Activated CD4-positive, alpha-beta T cell treated with anti-CD3 and anti-CD28 coated beads for 36 hours (primary cell): Measurements from ENCODE around the gene UFC1. TPM values are rescaled to one million over a fixed set of nuclear protein-coding genes. Genes with fewer than 3 reads are reported as not detected.
"Not testable (repeated sequence)": the region's sequence is repeated elsewhere in the genome, so short reads cannot be mapped to it uniquely, and the experiment has no call there.

Experiments used
- ATAC-seq: fragments of 200-7000 bp; cut with Tn5 transposase; one replicate; pipeline ENCODE4 v1.10.0; 2021; ENCODE audit warnings: mild to moderate bottlenecking, moderate library complexity
- CTCF ChIA-PET: fragments of 350-600 bp; sonication (Branson Sonifier 250); formaldehyde crosslinking; loops from one replicate; lab custom pipeline; 2021; ENCODE audit warnings: antibody characterized with exemption; lab: Charles Lee
- POLR2A ChIA-PET: fragments of 350-600 bp; sonication (Branson Sonifier 250); formaldehyde crosslinking; loops from one replicate; lab custom pipeline; 2021; ENCODE audit warnings: antibody characterized with exemption, inconsistent platforms; lab: Charles Lee
- DNase-seq: peaks from one replicate; pipeline ENCODE4 v3.0.0-alpha.2; 2020
- H3K27ac Mint-ChIP-seq: one replicate; pipeline ENCODE4 v1.8.0; 2021; ENCODE audit warnings: mixed read lengths
- H3K27me3 Mint-ChIP-seq: one replicate; pipeline ENCODE4 v1.8.0; 2021; ENCODE audit warnings: mixed read lengths
- H3K36me3 Mint-ChIP-seq: one replicate; pipeline ENCODE4 v1.8.0; 2021; ENCODE audit warnings: low read depth, mixed read lengths
- H3K4me1 Mint-ChIP-seq: one replicate; pipeline ENCODE4 v1.8.0; 2021; ENCODE audit warnings: mixed read lengths
- H3K4me3 Mint-ChIP-seq: one replicate; pipeline ENCODE4 v1.8.0; 2021; ENCODE audit warnings: mild to moderate bottlenecking, moderate library complexity, mixed read lengths
- H3K9me3 Mint-ChIP-seq: one replicate; pipeline ENCODE4 v1.8.0; 2021; ENCODE audit warnings: low read depth, mixed read lengths
- intact Hi-C, 2 experiments: fragments of 100-400 bp; cut with DNase I in 1 of 2; cut with micrococcal nuclease in 1 of 2; formaldehyde crosslinking; loops; one replicate each; pipeline versions ENCODE4 v1.14.2 to v1.15.1; 2022 to 2024; cut with DNase I, micrococcal nuclease
- total RNA-seq, 2 experiments: library from RNA; stranded (reverse); gene quantifications; one replicate each; pipeline ENCODE4 v1.2.3, GENCODE V29; 2021

UFC1 gene
- 10 to 100 TPM; 89.2 to 98.6 TPM for total RNA-seq

DNA sequence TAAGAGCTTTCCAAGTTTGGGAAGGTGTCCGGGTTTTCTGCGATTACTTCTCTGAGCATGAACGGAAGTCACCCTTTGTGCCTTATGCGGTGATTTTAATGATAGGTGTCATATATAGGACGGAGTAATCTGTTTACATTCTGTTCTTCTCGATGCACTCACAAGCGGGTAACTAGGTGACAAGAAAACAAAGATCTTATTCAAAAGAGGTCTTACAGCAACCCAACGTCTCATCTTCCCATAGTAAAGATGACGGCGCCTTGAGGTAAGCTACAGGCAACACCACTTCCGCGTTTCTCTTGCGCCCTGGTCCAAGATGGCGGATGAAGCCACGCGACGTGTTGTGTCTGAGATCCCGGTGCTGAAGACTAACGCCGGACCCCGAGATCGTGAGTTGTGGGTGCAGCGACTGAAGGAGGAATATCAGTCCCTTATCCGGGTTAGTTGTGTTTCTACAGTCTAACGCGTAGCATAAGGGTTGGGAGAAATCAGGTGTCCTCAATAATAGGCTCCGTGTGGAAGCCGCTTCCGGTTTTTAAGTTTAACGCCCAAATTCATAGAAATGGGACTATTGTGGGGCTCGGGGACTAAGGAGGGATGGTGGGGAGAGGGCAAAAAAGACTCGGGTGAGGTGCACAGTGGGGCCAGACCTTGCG is at the start of gene UFC1:
UFC1 (plus strand) TSS at position 297 of the 656 bp plus-strand sequence; CDS start at position 317, 20 bp downstream.
- CTCF ChIA-PET = interaction anchor here (0.8 to 2.7 kb wide), 9 partner anchors 12 to 228 kb away, joined by 3 to 14 read pairs (median 5); partner anchors contain the start of genes DEDD, NIT1, PFDN2 and PPOX
- ATAC-seq (peak; percentile 98), DNase-seq (peak; percentile 89)
- no peaks in the 10 kb centered on the region for H3K9me3 Mint-ChIP-seq
- peaks cover 11% of the 10 kb centered on the region for H3K36me3 Mint-ChIP-seq
- no peaks in the 10 kb centered on the region for H3K27me3 Mint-ChIP-seq
- H3K4me3 Mint-ChIP-seq = peak within 1 kb of the TSS; percentile 94
- POLR2A ChIA-PET = interaction anchor here (0.5 to 2.6 kb wide), 8 partner anchors 12 to 244 kb away, joined by 3 to 13 read pairs (median 5); partner anchors contain the start of genes ARHGAP30, DEDD, NIT1 and PFDN2
- H3K27ac Mint-ChIP-seq = peak within 1 kb of the TSS; percentile 99
- intact Hi-C loops = loop anchor here (1.0 to 5.0 kb wide), 6 partner anchors 21 to 107 kb away; partner anchors contain the start of genes DEDD (in 2 of the 2), ARHGAP30 (in 1 of the 2), NIT1 (in 1 of the 2) and PFDN2 (in 1 of the 2)
- H3K4me1 Mint-ChIP-seq = peaks cover 19% of the 10 kb centered on the region

DNA sequence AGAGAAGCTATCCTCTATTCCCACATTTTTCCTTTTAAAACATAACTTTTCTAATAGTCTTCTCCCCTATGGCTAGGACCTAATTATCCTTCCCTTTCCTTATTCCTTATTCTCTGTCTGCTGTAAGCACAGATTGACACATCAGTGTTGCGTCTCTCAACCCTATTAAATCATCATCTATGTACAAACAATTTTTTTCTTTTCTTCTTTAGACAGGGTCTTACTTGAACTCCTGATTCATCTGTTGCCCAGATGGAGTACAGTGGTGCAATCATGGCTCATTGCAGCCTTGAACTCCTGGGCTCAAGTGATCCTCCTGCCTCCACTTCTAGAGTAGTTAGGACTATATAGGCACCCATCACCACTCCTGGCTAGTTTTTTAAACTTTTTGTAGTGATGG is 47.3 kb upstream of the UFC1 start:
- peak overlapping the region; percentile 23 for H3K27ac Mint-ChIP-seq

DNA sequence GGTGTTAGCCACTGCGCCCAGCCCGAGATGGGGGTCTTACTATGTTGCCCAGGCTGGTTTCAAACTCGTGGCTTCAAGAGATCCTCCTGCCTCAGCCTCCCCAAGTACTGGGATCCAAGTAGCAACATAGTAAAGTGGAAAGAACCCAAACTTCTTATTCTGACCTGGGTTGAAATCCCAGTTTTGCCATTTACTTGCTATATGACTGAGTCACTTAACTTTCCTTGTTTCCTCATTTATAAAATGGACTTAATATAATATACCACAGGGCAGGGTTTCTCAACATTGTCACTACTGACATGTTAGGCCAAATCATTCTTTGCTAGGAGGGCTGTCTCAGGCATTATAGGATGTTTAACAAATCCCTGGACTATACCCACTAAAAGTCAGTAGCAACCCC is 42.7 kb upstream of the UFC1 start:
- Mint-ChIP-seq H3K9me3 (no peaks in the 10 kb centered on the region), H3K4me1 (peaks cover 51% of the 10 kb centered on the region)
- POLR2A ChIA-PET = no interaction called here

More for the DNA sequence above, 47.3 kb upstream of the UFC1 start:
- Mint-ChIP-seq H3K36me3 (peaks cover 35% of the 10 kb centered on the region), H3K4me3 (no peak overlapping the region), H3K4me1 (peaks cover 18% of the 10 kb centered on the region), H3K27me3 (no peaks in the 10 kb centered on the region), H3K9me3 (no peaks in the 10 kb centered on the region)
- ChIA-PET POLR2A (no interaction called here), CTCF (interaction anchor here (0.6 to 2.2 kb wide), 3 partner anchors 9 to 267 kb away, joined by 3 to 5 read pairs (median 5); no protein-coding TSS in a partner anchor)
- ATAC-seq (no peak), DNase-seq (no peak)
- intact Hi-C loops = loop anchor here in 1 of 2 experiments (5.0 kb wide), 1 partner anchor 36 kb away; no protein-coding TSS in a partner anchor

GRCh38 chr1:161111527-161111926 is 42.3 kb upstream of the UFC1 start:
- Mint-ChIP-seq H3K36me3 (peaks cover 44% of the 10 kb centered on the region), H3K27ac (peak overlapping the region; percentile 72), H3K4me3 (no peak overlapping the region), H3K4me1 (peaks cover 52% of the 10 kb centered on the region), H3K9me3 (no peaks in the 10 kb centered on the region), H3K27me3 (no peaks in the 10 kb centered on the region)
- intact Hi-C loops = no loop called here
- ATAC-seq (no peak), DNase-seq (no peak)
- POLR2A ChIA-PET = no interaction called here
- CTCF ChIA-PET = interaction anchor here (0.5 to 3.9 kb wide), 4 partner anchors 10 to 121 kb away, joined by 3 to 32 read pairs (median 4); partner anchors contain the start of gene KLHDC9

More for the DNA sequence above, 42.7 kb upstream of the UFC1 start:
- DNase-seq = no peak
- CTCF ChIA-PET = interaction anchor here (3.9 kb wide), 1 partner anchor 13 kb away, joined by 32 read pairs; the partner anchor contains the start of gene KLHDC9
- H3K27me3 Mint-ChIP-seq = no peaks in the 10 kb centered on the region
- peaks cover 43% of the 10 kb centered on the region for H3K36me3 Mint-ChIP-seq
- intact Hi-C loops = no loop called here
- no peak overlapping the region for H3K4me3 Mint-ChIP-seq
- no peak for ATAC-seq
- peak overlapping the region; percentile 72 for H3K27ac Mint-ChIP-seq

GRCh38 chr1:161113915-161114314 is 39.9 kb upstream of the UFC1 start:
- intact Hi-C loops = no loop called here
- ATAC-seq (no peak), DNase-seq (no peak)
- H3K27me3 Mint-ChIP-seq = no peaks in the 10 kb centered on the region
- ChIA-PET CTCF (interaction anchor here (0.7 to 3.9 kb wide), 4 partner anchors 15 to 115 kb away, joined by 3 to 32 read pairs (median 4); partner anchors contain the start of gene KLHDC9), POLR2A (interaction anchor here (0.6 kb wide), 1 partner anchor 69 kb away, joined by 3 read pairs; no protein-coding TSS in a partner anchor)
- peak overlapping the region; percentile 98 for H3K27ac Mint-ChIP-seq
- H3K9me3 Mint-ChIP-seq = no peaks in the 10 kb centered on the region
- peaks cover 46% of the 10 kb centered on the region for H3K36me3 Mint-ChIP-seq
- peaks cover 58% of the 10 kb centered on the region for H3K4me1 Mint-ChIP-seq
- peak overlapping the region; percentile 15 for H3K4me3 Mint-ChIP-seq

- intact Hi-C loops = no loop called here
- no peaks in the 10 kb centered on the region for H3K27me3 Mint-ChIP-seq
- H3K4me3 Mint-ChIP-seq = no peak overlapping the region
- DNase-seq = no peak
- H3K36me3 Mint-ChIP-seq = peaks cover 46% of the 10 kb centered on the region
- no peak for ATAC-seq
- H3K9me3 Mint-ChIP-seq = no peaks in the 10 kb centered on the region
- H3K27ac Mint-ChIP-seq = peak overlapping the region; percentile 98
- ChIA-PET POLR2A (no interaction called here), CTCF (interaction anchor here (0.6 to 3.9 kb wide), 4 partner anchors 16 to 279 kb away, joined by 3 to 32 read pairs (median 4); partner anchors contain the start of gene KLHDC9)
- H3K4me1 Mint-ChIP-seq = peaks cover 64% of the 10 kb centered on the region
Measured at GRCh38 chr1:161114556-161114955, 39.2 kb upstream of the UFC1 start.

GRCh38 chr1:161115132-161115711 is 38.6 kb upstream of the UFC1 start:
- ATAC-seq (peak; percentile 70), DNase-seq (peak; percentile 77)
- ChIA-PET CTCF (interaction anchor here (1.0 to 3.9 kb wide), 4 partner anchors 17 to 64 kb away, joined by 3 to 32 read pairs (median 4); partner anchors contain the start of gene KLHDC9), POLR2A (no interaction called here)
- H3K9me3 Mint-ChIP-seq = no peaks in the 10 kb centered on the region
- H3K36me3 Mint-ChIP-seq = peaks cover 51% of the 10 kb centered on the region
- H3K27me3 Mint-ChIP-seq = no peaks in the 10 kb centered on the region
- intact Hi-C loops = loop anchor here in 1 of 2 experiments (5.0 kb wide), 1 partner anchor 272 kb away; no protein-coding TSS in a partner anchor
- H3K4me1 Mint-ChIP-seq = peaks cover 70% of the 10 kb centered on the region
- H3K27ac Mint-ChIP-seq = peak overlapping the region; percentile 98
- peak overlapping the region; percentile 94 for H3K4me3 Mint-ChIP-seq

GRCh38 chr1:161115961-161116360 is 37.8 kb upstream of the UFC1 start:
- H3K9me3 Mint-ChIP-seq, H3K27me3 Mint-ChIP-seq, ATAC-seq: not testable (repeated sequence)
- Mint-ChIP-seq H3K27ac (peak overlapping the region; percentile 98), H3K36me3 (peaks cover 55% of the 10 kb centered on the region), H3K4me3 (peak overlapping the region; percentile 94), H3K4me1 (peaks cover 76% of the 10 kb centered on the region)
- peak; percentile 24 for DNase-seq
- CTCF ChIA-PET = interaction anchor here (0.7 to 1.7 kb wide), 2 partner anchors 50 to 69 kb away, joined by 3 read pairs; no protein-coding TSS in a partner anchor
- intact Hi-C loops = loop anchor here in 1 of 2 experiments (5.0 kb wide), 1 partner anchor 271 kb away; no protein-coding TSS in a partner anchor
- POLR2A ChIA-PET = interaction anchor here (2.7 kb wide), 1 partner anchor 38 kb away, joined by 13 read pairs; the partner anchor contains the start of gene UFC1

DNA sequence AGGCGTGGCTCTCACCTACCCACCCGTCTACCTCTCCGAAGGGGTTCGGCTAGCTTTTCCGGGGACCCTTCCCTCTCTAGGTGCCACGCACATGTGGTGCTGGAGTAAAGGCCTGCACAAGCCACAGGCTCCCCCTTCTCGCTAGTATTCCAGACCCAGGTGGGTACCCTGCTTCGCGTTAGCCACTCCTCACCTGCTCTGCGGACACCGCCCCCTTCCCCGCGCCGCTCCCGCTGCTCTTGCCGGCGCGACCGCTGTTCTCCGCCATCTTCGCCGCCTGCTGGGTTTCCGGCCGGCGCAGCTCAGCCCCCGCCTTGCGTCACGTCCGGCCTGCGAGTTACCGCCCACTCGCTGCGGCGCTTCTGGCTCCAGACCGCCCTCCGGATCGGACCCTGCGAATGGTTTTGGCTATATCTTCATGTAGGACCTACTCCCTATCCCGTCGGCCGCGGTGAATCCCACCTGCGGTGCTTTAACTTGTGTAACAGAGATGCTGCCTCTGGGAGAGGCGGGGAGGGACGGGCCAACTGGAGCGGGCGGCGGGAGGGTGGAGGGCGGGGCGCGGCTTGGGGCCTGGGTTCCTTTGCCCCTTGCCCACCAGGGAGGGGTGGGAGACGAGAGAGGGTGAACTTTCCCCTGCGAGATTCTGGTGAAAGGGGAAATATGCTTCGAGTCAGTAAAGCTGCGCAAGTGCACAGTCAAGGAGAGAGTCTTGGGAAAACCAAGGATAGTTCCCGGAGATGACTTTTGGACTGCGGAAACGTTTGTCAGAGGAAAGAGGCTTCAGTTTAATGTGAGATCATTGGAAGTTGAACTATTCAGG is 35.8 kb upstream of the UFC1 start, which contains the start of the genes NIT1 and PFDN2:
NIT1 (plus strand) TSS at position 347 of the 823 bp plus-strand sequence; CDS start at position 419, 72 bp downstream.
PFDN2 (minus strand) TSS at position 279 of the 823 bp plus-strand sequence; CDS start at position 268, 11 bp downstream.
- H3K27ac Mint-ChIP-seq = peak within 1 kb of the TSS; percentile 98
- H3K4me1 Mint-ChIP-seq = peaks cover 75% of the 10 kb centered on the region
- ATAC-seq (peak; percentile 53), DNase-seq (peak; percentile 94)
- peaks cover 73% of the 10 kb centered on the region for H3K36me3 Mint-ChIP-seq
- H3K4me3 Mint-ChIP-seq = peak within 1 kb of the TSS; percentile 94
- intact Hi-C loops = loop anchor here (1.0 to 5.0 kb wide), 8 partner anchors 14 to 269 kb away; partner anchors contain the start of genes USP21 (in 2 of the 2), DEDD (in 1 of the 2), UFC1 (in 1 of the 2) and USF1 (in 1 of the 2)
- ChIA-PET CTCF (interaction anchor here (0.6 to 1.7 kb wide), 11 partner anchors 9 to 548 kb away, joined by 3 to 5 read pairs (median 3); partner anchors contain the start of genes TOMM40L and UFC1), POLR2A (interaction anchor here (1.0 to 2.7 kb wide), 5 partner anchors 12 to 64 kb away, joined by 3 to 13 read pairs (median 5); partner anchors contain the start of genes DEDD, PPOX and UFC1)
- no peaks in the 10 kb centered on the region for H3K9me3 Mint-ChIP-seq
- H3K27me3 Mint-ChIP-seq = no peaks in the 10 kb centered on the region
